Measurements from ENCODE around the gene CPLX4. TPM values are rescaled to one million over a fixed set of nuclear protein-coding genes. Genes with fewer than 3 reads are reported as not detected.

Gene CPLX4
- total RNA-seq, 2 donors from 2014 or later, result not detected

DNA sequence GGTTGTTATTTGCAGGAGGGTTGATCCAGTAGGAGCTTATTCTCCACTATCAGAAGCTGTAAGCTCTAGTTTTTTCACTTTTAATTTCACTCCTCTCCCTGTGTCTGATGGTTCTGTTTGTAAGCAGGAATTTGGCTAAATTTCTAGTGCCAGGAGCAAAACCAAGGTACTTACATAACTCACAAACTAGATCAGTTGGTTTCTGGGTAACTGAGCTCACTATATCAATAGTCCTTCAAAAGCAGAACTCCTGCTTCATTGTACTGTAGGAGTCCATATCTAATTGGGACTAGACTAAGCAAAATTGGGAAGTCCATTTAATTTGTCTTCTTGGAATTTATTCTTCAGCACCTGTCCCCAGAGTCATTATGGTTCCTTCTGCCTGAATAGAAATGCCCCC is 25.1 kb downstream of the CPLX4 start:
- no peaks in the 10 kb centered on the region for H3K36me3 ChIP-seq (replicated peaks in 1 of 2; ENCODE audit: insufficient read depth in 1 of 2, low read depth in 2 of 2)
- no peak for TF ChIP-seq POLR2A (IDR thresholded peaks at IDR 0.05)
- no peak overlapping the region for H3K27ac ChIP-seq
- DNase-seq, result no peak
- no peak for ATAC-seq
- intact Hi-C loops (cut with DNase I), result no loop called here
- no peaks in the 10 kb centered on the region for H3K9me3 ChIP-seq
- no peaks in the 10 kb centered on the region for H3K4me1 ChIP-seq
- no peaks in the 10 kb centered on the region for H3K27me3 ChIP-seq
- no peak overlapping the region for H3K4me3 ChIP-seq

DNA sequence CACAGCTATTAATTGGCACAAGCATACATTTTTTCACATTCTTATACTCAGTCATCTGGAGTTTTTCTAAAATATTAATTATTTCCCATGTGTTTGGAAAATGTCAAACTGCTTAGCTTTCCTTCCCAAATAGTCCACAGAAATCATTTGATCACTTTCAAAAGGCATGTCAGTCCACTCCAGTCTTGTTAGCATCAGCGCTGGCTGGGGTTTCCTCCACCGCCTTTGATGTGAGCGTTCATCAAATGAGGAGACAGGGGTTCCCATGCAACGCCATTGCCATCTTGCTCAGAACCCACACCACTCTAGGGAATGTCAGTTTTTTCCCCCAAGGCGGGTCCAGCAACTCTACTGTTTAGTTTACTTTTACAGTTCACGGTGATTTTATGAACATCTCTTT is 32.1 kb downstream of the CPLX4 start:
- intact Hi-C loops (cut with DNase I), result no loop called here
- H3K36me3 ChIP-seq (replicated peaks in 1 of 2; ENCODE audit: insufficient read depth in 1 of 2, low read depth in 2 of 2), result no peaks in the 10 kb centered on the region
- H3K4me3 ChIP-seq, result no peak overlapping the region
- DNase-seq (no peak), ATAC-seq (no peak)
- H3K27me3 ChIP-seq, result peaks cover 0 to 5% of the 10 kb centered on the region in 2 donors
- no peak overlapping the region for H3K27ac ChIP-seq
- TF ChIP-seq, protein P1, sequence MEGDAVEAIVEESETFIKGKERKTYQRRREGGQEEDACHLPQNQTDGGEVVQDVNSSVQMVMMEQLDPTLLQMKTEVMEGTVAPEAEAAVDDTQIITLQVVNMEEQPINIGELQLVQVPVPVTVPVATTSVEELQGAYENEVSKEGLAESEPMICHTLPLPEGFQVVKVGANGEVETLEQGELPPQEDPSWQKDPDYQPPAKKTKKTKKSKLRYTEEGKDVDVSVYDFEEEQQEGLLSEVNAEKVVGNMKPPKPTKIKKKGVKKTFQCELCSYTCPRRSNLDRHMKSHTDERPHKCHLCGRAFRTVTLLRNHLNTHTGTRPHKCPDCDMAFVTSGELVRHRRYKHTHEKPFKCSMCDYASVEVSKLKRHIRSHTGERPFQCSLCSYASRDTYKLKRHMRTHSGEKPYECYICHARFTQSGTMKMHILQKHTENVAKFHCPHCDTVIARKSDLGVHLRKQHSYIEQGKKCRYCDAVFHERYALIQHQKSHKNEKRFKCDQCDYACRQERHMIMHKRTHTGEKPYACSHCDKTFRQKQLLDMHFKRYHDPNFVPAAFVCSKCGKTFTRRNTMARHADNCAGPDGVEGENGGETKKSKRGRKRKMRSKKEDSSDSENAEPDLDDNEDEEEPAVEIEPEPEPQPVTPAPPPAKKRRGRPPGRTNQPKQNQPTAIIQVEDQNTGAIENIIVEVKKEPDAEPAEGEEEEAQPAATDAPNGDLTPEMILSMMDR (IDR thresholded peaks at IDR 0.05), result no peak
- TF ChIP-seq POLR2A (IDR thresholded peaks at IDR 0.05), result no peak
- H3K9me3 ChIP-seq, result no peaks in the 10 kb centered on the region
- 45 to 52% methylated on average over 6 of the region's 6 CpGs for WGBS, 2 donors
- H3K4me1 ChIP-seq, result no peaks in the 10 kb centered on the region

DNA sequence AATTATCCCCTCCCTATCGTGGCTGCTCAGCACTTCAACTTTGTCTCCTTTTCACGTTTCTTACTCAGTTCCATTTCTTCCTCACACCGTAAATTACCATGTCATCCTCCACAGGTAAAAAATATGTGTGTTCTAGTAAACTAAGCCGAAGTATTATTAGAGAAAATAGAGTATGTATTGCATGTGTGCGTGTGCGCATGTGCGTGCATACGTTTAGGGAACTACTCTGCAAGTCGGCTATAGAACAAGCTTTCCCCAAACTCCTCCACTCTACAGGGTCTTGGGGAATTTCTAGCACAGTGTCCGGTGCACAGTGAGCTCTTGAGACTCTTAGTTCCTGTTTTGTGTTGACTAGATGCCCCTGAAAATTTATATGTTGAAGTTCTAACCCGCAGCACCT is 36.1 kb downstream of the CPLX4 start:
- no peaks in the 10 kb centered on the region for H3K4me1 ChIP-seq
- intact Hi-C loops (cut with DNase I), result no loop called here
- H3K36me3 ChIP-seq (replicated peaks in 1 of 2; ENCODE audit: insufficient read depth in 1 of 2, low read depth in 2 of 2), result no peaks in the 10 kb centered on the region
- no peak for ATAC-seq
- H3K9me3 ChIP-seq, result no peaks in the 10 kb centered on the region
- no peak overlapping the region for H3K4me3 ChIP-seq
- TF ChIP-seq, protein P1 (IDR thresholded peaks at IDR 0.05), result no peak
- no peak for TF ChIP-seq POLR2A (IDR thresholded peaks at IDR 0.05)
- WGBS, 2 donors, result 75 to 79% methylated on average over 11 of the region's 11 CpGs
- no peak overlapping the region for H3K27ac ChIP-seq
- peaks cover 0 to 5% of the 10 kb centered on the region in 2 donors for H3K27me3 ChIP-seq
- DNase-seq, result no peak

GRCh38 chr18:59279722-59280121 is 38.7 kb downstream of the CPLX4 start:
- no peaks in the 10 kb centered on the region for H3K4me1 ChIP-seq
- H3K9me3 ChIP-seq, result no peaks in the 10 kb centered on the region
- peaks cover 0 to 5% of the 10 kb centered on the region in 2 donors for H3K27me3 ChIP-seq
- no peak overlapping the region for H3K4me3 ChIP-seq
- DNase-seq (no peak), ATAC-seq (no peak)
- no peak for TF ChIP-seq POLR2A (IDR thresholded peaks at IDR 0.05)
- TF ChIP-seq, protein P1 (IDR thresholded peaks at IDR 0.05), result no peak
- H3K36me3 ChIP-seq (replicated peaks in 1 of 2; ENCODE audit: insufficient read depth in 1 of 2, low read depth in 2 of 2), result no peaks in the 10 kb centered on the region
- WGBS, 2 donors, result 0 to 28% methylated on average over 1 of the region's 1 CpG
- intact Hi-C loops (cut with DNase I), result no loop called here
- H3K27ac ChIP-seq, result no peak overlapping the region

DNA sequence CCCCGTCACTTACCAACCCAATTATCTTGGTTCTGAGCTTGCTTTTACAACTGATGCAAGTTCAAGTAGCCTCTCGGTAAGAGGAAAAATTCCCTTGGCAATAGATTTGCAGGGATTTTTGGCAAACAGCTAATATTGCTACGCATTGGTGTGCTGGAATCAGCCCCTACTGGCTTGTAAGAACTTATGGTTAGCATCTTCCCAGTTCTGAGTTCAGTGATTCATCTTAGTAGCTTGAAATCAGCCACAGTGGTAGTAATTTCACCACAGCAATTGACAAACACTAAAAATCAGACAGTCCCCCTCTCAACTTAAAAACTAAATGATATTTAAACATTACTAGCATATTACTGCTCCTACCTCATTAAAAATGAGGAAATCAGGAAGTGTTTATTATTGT is 39.3 kb downstream of the CPLX4 start:
- H3K4me3 ChIP-seq, result no peak overlapping the region
- intact Hi-C loops (cut with DNase I), result no loop called here
- H3K36me3 ChIP-seq (replicated peaks in 1 of 2; ENCODE audit: insufficient read depth in 1 of 2, low read depth in 2 of 2), result no peaks in the 10 kb centered on the region
- H3K4me1 ChIP-seq, result peaks cover under 1% of the 10 kb centered on the region
- ATAC-seq (no peak), DNase-seq (no peak)
- no peak for TF ChIP-seq POLR2A (IDR thresholded peaks at IDR 0.05)
- TF ChIP-seq, protein P1 (IDR thresholded peaks at IDR 0.05), result no peak
- H3K27ac ChIP-seq, result no peak overlapping the region
- no peaks in the 10 kb centered on the region for H3K9me3 ChIP-seq
- peaks cover 0 to 5% of the 10 kb centered on the region in 2 donors for H3K27me3 ChIP-seq
- WGBS, 2 donors, result 58 to 75% methylated on average over 2 to 3 of the region's 3 CpGs
